Spleen (tissue), 11 donors: ENCODE data around the gene CLINT1. TPM values are rescaled to one million over a fixed set of nuclear protein-coding genes. Genes with fewer than 3 reads are reported as not detected.

ENCODE experiments used
- DNase-seq: peaks from one replicate; pipeline ENCODE4 v3.0.0-alpha.2; 2020
- H3K27ac ChIP-seq, 8 donors: fragments of 200-600 bp; sonication (generic) in 7 of 8; 1 replicate in 4 of 8; 2 replicates in 4 of 8; pipeline versions ENCODE4 v1.5.0 to v1.8.0; 2016 to 2021; ENCODE audit warnings: inconsistent platforms in 4 of 8, mild to moderate bottlenecking in 4 of 8, moderate library complexity in 1 of 8
- H3K27me3 ChIP-seq, 7 donors: fragments of 200-600 bp; sonication (generic) in 6 of 7; replicated peaks in 1 of 7; 1 replicate in 4 of 7; 2 replicates in 3 of 7; pipeline versions ENCODE4 v1.5.0 to v1.8.0; 2016 to 2021; ENCODE audit warnings: inconsistent platforms in 3 of 7, mild to moderate bottlenecking in 1 of 7
- H3K36me3 ChIP-seq, 6 donors: fragments of 200-600 bp; sonication (generic) in 5 of 6; 1 replicate in 4 of 6; 2 replicates in 2 of 6; pipeline versions ENCODE4 v1.5.0 to v1.8.0; 2016 to 2021; ENCODE audit warnings: inconsistent platforms in 2 of 6
- H3K4me1 ChIP-seq, 6 donors: fragments of 200-600 bp; sonication (generic) in 5 of 6; 1 replicate in 3 of 6; 2 replicates in 3 of 6; pipeline versions ENCODE4 v1.5.0 to v1.8.0; 2016 to 2021; ENCODE audit warnings: inconsistent platforms in 3 of 6
- H3K4me3 ChIP-seq, 8 donors: fragments of 200-600 bp; sonication (generic) in 7 of 8; 1 replicate in 4 of 8; 2 replicates in 4 of 8; pipeline versions ENCODE4 v1.5.0 to v1.8.0; 2016 to 2021; ENCODE audit warnings: inconsistent platforms in 4 of 8, mild to moderate bottlenecking in 4 of 8, moderate library complexity in 2 of 8
- H3K9me3 ChIP-seq, 8 donors: fragments of 200-600 bp; sonication (generic) in 7 of 8; 1 replicate in 4 of 8; 2 replicates in 4 of 8; pipeline versions ENCODE4 v1.5.0 to v1.8.0; 2016 to 2021; ENCODE audit warnings: inconsistent platforms in 4 of 8
- POLR2A ChIP-seq, 3 donors: fragments of 450-650 bp; IDR thresholded peaks; one replicate each; pipeline ENCODE4 v1.5.1; 2017; ENCODE audit warnings: antibody characterized with exemption in 3 of 3, mild to moderate bottlenecking in 1 of 3
- POLR2AphosphoS5 ChIP-seq, 3 donors: sonication (generic); formaldehyde crosslinking; IDR thresholded peaks; one replicate each; pipeline ENCODE4 v1.5.1; 2017; ENCODE audit warnings: antibody characterized with exemption in 3 of 3
- WGBS, 5 donors: extraction: QIAGEN DNeasy Blood & Tissue Kit in 3 of 5; methylation state at CpG; one replicate each; pipeline versions ENCODE4 v1.1.5 to v1.1.7; 2013 to 2018; 5-methylcytosine and 5-hydroxymethylcytosine counted together
- intact Hi-C: fragments of 100-400 bp; cut with DNase I; formaldehyde crosslinking; loops from one replicate; pipeline ENCODE4 v1.15.0; 2023; ENCODE audit warnings: low total_unique reads
- polyA plus RNA-seq, 3 donors: library from polyadenylated mRNA; stranded (reverse); fragments of 200-250 nt; gene quantifications; one replicate each; pipeline ENCODE4 v1.2.1, GENCODE V29; 2013
- total RNA-seq, 7 donors: library from RNA; depleted of rRNA in 3 of 7; stranded (reverse); fragments of >200 nt in 3 of 7; fragmentation: NEBNext Ultra II Directional in 4 of 7; extraction: Animal tissue kit (Norgen Biotek cat#: 25700) in 4 of 7; gene quantifications; one replicate each; pipeline versions ENCODE4 v1.1.0 to v1.2.1, GENCODE V29; 2016 to 2021
- TF ChIP-seq, protein P1 (sequence below), 11 experiments: fragments of 200-600 bp in 7 of 11; fragments of 450-650 bp in 4 of 11; sonication (generic) in 4 of 11; IDR thresholded peaks in 8 of 11; conservative IDR thresholded peaks in 3 of 11; 1 replicate in 7 of 11; 2 replicates in 4 of 11; pipeline versions ENCODE4 v1.4.0 to v1.8.0; 2016 to 2021; ENCODE audit warnings: antibody characterized with exemption in 11 of 11, inconsistent platforms in 4 of 11, mild to moderate bottlenecking in 1 of 11
- donor health status: healthy with polysubstance abuse.
- donor health status: DM: no; HTN: no; CAD: no; lungs with moderate emphysema.
- donor health status: DM: no; HTN: no; CAD: no.
- donor health status: Bipolar disorder and iron deficiency.
- donor health status: healthy.
- donor health status: DM: no; HTN: no; CAD: no.
- donor health status: DM: yes; HTN: yes; CAD: no.

The CLINT1 gene
- total and polyA plus RNA-seq, 10 donors, result 26.7 to 130 (median 62.4) TPM

GRCh38 chr5:157819502-157820115 lies 39.3 kb downstream of the CLINT1 start:
- DNase-seq, result no peak
- Histone ChIP-seq H3K36me3 (peaks cover 0 to 26% (median 10%) of the 10 kb centered on the region in 6 donors), H3K9me3 (peaks cover 0 to 5% (median 0%) of the 10 kb centered on the region in 8 donors), H3K4me1 (peaks cover 0 to 30% (median 10%) of the 10 kb centered on the region in 6 donors), H3K27ac (no peak overlapping the region), H3K4me3 (no peak overlapping the region), H3K27me3 (no peaks in the 10 kb centered on the region)
- intact Hi-C loops, result loop anchor here (2.0 kb wide), 1 partner anchor 129 kb away; no protein-coding TSS in a partner anchor
- TF ChIP-seq POLR2AphosphoS5 (IDR thresholded peaks at IDR 0.05) (no peak), POLR2A (IDR thresholded peaks at IDR 0.05) (no peak)
- TF ChIP-seq, protein P1, sequence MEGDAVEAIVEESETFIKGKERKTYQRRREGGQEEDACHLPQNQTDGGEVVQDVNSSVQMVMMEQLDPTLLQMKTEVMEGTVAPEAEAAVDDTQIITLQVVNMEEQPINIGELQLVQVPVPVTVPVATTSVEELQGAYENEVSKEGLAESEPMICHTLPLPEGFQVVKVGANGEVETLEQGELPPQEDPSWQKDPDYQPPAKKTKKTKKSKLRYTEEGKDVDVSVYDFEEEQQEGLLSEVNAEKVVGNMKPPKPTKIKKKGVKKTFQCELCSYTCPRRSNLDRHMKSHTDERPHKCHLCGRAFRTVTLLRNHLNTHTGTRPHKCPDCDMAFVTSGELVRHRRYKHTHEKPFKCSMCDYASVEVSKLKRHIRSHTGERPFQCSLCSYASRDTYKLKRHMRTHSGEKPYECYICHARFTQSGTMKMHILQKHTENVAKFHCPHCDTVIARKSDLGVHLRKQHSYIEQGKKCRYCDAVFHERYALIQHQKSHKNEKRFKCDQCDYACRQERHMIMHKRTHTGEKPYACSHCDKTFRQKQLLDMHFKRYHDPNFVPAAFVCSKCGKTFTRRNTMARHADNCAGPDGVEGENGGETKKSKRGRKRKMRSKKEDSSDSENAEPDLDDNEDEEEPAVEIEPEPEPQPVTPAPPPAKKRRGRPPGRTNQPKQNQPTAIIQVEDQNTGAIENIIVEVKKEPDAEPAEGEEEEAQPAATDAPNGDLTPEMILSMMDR (IDR thresholded peaks at IDR 0.05 in 8 of 11, conservative IDR thresholded peaks at IDR 0.05 in 3 of 11), result no peak
- WGBS, 5 donors, result 66 to 84% (median 83%) methylated on average over 3 of the region's 3 CpGs

DNA sequence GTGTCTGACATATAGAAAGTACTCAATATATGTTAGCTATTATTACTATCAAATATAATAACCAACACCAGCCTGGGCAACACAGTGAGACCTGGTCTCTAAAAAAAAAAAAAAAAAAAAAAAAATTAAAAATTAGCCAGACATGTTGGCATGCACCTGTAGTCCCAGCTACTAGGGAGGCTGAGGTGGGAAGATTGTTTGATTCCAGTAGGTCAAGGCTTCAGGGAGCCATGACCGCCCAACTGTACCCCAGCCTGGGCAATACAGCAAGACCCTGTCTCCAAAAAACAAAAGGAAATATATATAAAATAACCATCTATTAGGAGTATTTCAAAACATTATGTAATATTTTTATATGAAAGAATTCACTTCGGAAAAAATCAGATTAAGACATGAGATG lies 40.6 kb downstream of the CLINT1 start:
- Histone ChIP-seq H3K27me3 (no peaks in the 10 kb centered on the region), H3K36me3 (peaks cover 2 to 38% (median 20%) of the 10 kb centered on the region in 6 donors), H3K4me3 (no peak overlapping the region), H3K9me3 (peaks cover 0 to 5% (median 0%) of the 10 kb centered on the region in 8 donors), H3K4me1 (peaks cover 0 to 29% (median 10%) of the 10 kb centered on the region in 6 donors), H3K27ac (no peak overlapping the region)
- no peak for DNase-seq
- WGBS, 5 donors, result 96 to 99% (median 98%) methylated on average over 2 of the region's 2 CpGs
- TF ChIP-seq POLR2A (IDR thresholded peaks at IDR 0.05), result no peak
- no peak for TF ChIP-seq POLR2AphosphoS5 (IDR thresholded peaks at IDR 0.05)
- TF ChIP-seq, protein P1 (IDR thresholded peaks at IDR 0.05 in 8 of 11, conservative IDR thresholded peaks at IDR 0.05 in 3 of 11), result no peak
- intact Hi-C loops, result no loop called here

GRCh38 chr5:157817928-157818327 lies 41.0 kb downstream of the CLINT1 start:
- H3K27me3 ChIP-seq, result no peaks in the 10 kb centered on the region
- WGBS, 5 donors, result 92 to 99% (median 95%) methylated on average over 2 of the region's 2 CpGs
- H3K36me3 ChIP-seq, result peaks cover 2 to 42% (median 24%) of the 10 kb centered on the region in 6 donors
- no peak for DNase-seq
- H3K27ac ChIP-seq, result no peak overlapping the region
- H3K9me3 ChIP-seq, result peaks cover 0 to 5% (median 0%) of the 10 kb centered on the region in 8 donors
- intact Hi-C loops, result no loop called here
- TF ChIP-seq POLR2AphosphoS5 (IDR thresholded peaks at IDR 0.05) (no peak), POLR2A (IDR thresholded peaks at IDR 0.05) (no peak)
- TF ChIP-seq, protein P1 (IDR thresholded peaks at IDR 0.05 in 8 of 11, conservative IDR thresholded peaks at IDR 0.05 in 3 of 11), result no peak
- H3K4me1 ChIP-seq, result peaks cover 0 to 29% (median 10%) of the 10 kb centered on the region in 6 donors
- no peak overlapping the region for H3K4me3 ChIP-seq

- Histone ChIP-seq H3K4me3 (no peak overlapping the region), H3K27ac (no peak overlapping the region), H3K36me3 (peaks cover 2 to 48% (median 30%) of the 10 kb centered on the region in 6 donors), H3K27me3 (no peaks in the 10 kb centered on the region), H3K9me3 (peaks cover 0 to 5% (median 0%) of the 10 kb centered on the region in 8 donors), H3K4me1 (peaks cover 0 to 29% (median 10%) of the 10 kb centered on the region in 6 donors)
- no peak for DNase-seq
- 76 to 87% (median 79%) methylated on average over 5 of the region's 5 CpGs for WGBS, 5 donors
- intact Hi-C loops, result no loop called here
- no peak for TF ChIP-seq POLR2A (IDR thresholded peaks at IDR 0.05)
These were observed 41.6 kb downstream of the CLINT1 start for GRCh38 chr5:157817387-157817702.
